ENCODE data around the gene CHKA.

DNA sequence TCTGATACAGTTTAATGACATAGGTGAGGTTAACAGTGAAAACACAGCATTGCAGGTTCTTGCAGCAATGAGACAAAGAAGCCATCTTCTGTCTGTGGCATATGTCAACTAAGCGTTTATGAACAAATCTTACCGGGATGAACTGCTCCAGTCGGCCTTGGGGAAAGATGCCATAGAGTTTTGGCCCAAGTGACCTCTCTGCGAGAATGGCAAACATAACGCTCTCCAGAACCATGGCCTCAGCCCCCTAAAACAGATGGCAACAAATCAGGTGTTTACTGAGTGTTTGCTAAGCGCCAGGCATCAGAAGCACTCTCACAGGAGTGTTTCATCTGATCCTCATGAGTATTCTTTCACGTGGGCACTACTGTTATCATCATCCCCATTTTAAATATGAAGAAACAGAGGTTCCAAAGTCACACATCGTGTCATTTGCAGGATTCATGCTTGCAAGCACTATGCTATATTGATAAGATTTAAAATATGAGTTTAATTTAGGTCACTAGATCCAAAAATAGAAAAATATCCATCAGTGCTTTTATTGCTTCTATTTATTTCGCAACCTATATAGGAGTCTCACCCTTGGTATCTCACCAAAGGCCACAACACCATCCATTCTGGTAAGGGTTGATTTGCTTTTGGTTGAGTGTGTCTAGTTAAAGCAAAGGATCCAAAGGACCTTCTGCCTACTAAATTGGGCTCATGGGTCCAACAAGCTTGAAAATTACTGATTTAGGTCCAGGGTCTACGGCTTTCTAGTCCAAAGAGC lies 46.4 kb downstream of the CHKA start:
- TF ChIP-seq CBX5 (IDR thresholded peaks at IDR 0.05; ENCODE audit: borderline replicate concordance, low read depth) = no peak
- TF ChIP-seq SREBF2 (CRISPR knock-in tag; IDR thresholded peaks at IDR 0.05) = no peak
- TF ChIP-seq POLR2A (conservative IDR thresholded peaks at IDR 0.05) = no peak
- no peak for TF ChIP-seq HDAC2 (IDR thresholded peaks at IDR 0.05)
- TF ChIP-seq TCF7 (IDR thresholded peaks at IDR 0.05; ENCODE audit: borderline replicate concordance) = no peak
- no peak for TF ChIP-seq RUNX1 (IDR thresholded peaks at IDR 0.05; ENCODE audit: low read depth)
